Nephron progenitor cell (in vitro differentiated cells): ENCODE measurements around the gene ABCB11.

Experiments
- DNase-seq: peaks from one replicate; pipeline ENCODE4 v3.0.0; 2021
- H3K27ac Mint-ChIP-seq: 2 replicates; pipeline ENCODE4 v1.8.0; 2021; ENCODE audit warnings: mild to moderate bottlenecking, moderate library complexity, mixed read lengths
- H3K27me3 Mint-ChIP-seq: 2 replicates; pipeline ENCODE4 v1.8.0; 2021; ENCODE audit warnings: mild to moderate bottlenecking, low read depth, mixed read lengths; ENCODE audit not compliant: poor library complexity
- H3K36me3 Mint-ChIP-seq: 2 replicates; pipeline ENCODE4 v1.8.0; 2021; ENCODE audit warnings: low read depth, mixed read lengths
- H3K4me1 Mint-ChIP-seq: 2 replicates; pipeline ENCODE4 v1.8.0; 2021; ENCODE audit warnings: mixed read lengths
- H3K4me3 Mint-ChIP-seq: 2 replicates; pipeline ENCODE4 v1.8.0; 2021; ENCODE audit warnings: mild to moderate bottlenecking, moderate library complexity, mixed read lengths
- H3K9me3 Mint-ChIP-seq: 2 replicates; pipeline ENCODE4 v1.8.0; 2021; ENCODE audit warnings: mild to moderate bottlenecking, moderate library complexity, mixed read lengths
- TF ChIP-seq, protein P1 (sequence below): fragments of 200-600 bp; sonication (generic); IDR thresholded peaks from 2 replicates; pipeline ENCODE4 v1.5.0; 2021; ENCODE audit warnings: antibody characterized with exemption

The ABCB11 gene

DNA sequence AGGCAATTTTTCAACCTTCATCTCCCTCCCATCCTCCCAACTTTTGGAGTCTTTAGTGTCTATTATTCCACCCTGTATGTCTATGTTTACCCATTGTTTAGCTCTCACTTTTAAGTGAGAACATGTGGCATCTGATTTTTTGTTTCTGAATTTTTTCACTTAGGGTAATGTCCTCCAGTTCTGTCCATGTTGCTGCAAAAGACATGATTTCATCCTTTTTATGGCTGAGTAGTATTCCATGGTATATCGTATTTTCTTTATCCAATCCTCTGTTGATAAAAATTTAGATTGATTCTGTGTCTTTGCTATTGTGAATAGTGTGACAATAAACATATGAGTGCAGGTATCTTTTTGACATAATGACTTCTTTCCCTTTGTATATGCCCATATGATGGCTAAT is 81.8 kb downstream of the ABCB11 start:
- Mint-ChIP-seq H3K36me3 (peaks cover 19% of the 10 kb centered on the region), H3K9me3 (peaks cover 38% of the 10 kb centered on the region), H3K27me3 (no peaks in the 10 kb centered on the region), H3K27ac (no peak overlapping the region), H3K4me3 (no peak overlapping the region), H3K4me1 (no peaks in the 10 kb centered on the region)
- TF ChIP-seq, protein P1, sequence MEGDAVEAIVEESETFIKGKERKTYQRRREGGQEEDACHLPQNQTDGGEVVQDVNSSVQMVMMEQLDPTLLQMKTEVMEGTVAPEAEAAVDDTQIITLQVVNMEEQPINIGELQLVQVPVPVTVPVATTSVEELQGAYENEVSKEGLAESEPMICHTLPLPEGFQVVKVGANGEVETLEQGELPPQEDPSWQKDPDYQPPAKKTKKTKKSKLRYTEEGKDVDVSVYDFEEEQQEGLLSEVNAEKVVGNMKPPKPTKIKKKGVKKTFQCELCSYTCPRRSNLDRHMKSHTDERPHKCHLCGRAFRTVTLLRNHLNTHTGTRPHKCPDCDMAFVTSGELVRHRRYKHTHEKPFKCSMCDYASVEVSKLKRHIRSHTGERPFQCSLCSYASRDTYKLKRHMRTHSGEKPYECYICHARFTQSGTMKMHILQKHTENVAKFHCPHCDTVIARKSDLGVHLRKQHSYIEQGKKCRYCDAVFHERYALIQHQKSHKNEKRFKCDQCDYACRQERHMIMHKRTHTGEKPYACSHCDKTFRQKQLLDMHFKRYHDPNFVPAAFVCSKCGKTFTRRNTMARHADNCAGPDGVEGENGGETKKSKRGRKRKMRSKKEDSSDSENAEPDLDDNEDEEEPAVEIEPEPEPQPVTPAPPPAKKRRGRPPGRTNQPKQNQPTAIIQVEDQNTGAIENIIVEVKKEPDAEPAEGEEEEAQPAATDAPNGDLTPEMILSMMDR, result no peak
- no peak for DNase-seq

DNA sequence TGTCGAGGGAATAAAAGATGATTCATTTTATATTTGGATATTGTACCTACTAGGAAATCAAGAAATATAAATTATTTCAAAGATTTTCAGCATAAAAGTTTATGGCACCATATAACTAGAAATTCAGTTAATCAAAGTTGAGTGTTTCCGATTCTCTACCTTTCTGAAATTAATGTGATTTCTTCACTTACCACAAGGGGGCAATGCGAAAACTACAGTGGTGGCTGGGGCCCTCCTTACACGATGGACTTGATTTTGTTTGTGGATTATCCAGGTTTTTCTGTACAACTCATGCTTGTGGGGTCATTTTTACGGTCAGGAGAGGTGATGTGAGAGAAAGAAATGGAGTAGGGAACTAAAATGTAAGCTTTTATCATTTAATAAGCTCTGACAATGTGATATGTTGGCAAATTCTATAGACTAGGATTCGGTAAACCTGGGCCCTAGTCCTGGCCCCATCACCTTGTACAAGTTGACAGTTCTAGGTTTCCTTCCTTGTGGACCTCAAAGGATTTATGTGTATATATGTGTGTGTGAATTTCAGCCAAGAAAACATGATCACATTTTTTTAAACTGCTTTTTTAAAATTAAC is 82.4 kb downstream of the ABCB11 start:
- Mint-ChIP-seq H3K4me1 (no peaks in the 10 kb centered on the region), H3K27me3 (peaks cover 4% of the 10 kb centered on the region)
- DNase-seq, result peak; percentile 6

DNA sequence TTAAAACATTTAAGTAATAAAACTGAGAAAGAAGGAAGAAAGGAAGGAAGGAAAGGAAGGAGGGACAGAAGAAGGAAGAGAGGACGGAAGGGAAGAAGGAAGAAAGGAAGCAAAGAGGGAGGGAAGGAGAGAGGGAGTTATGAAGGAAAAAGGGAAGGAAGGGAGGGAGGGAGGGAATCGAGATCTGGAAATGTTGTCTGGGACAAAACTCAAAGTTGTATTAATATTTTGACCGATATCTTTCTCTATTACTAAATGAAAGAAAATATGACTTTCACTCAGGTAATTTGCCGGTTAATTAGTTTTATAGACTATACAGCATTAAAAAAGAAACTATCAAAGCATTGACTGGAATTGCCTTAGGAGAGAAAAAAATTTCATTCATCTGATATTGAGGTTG is 85.6 kb downstream of the ABCB11 start:
- peaks cover 7% of the 10 kb centered on the region for H3K27me3 Mint-ChIP-seq
- no peak for DNase-seq
- no peak overlapping the region for H3K27ac Mint-ChIP-seq
- TF ChIP-seq, protein P1, result no peak
- H3K4me3 Mint-ChIP-seq, result no peak overlapping the region
- H3K9me3 Mint-ChIP-seq, result peaks cover 10% of the 10 kb centered on the region
- no peaks in the 10 kb centered on the region for H3K4me1 Mint-ChIP-seq
- no peaks in the 10 kb centered on the region for H3K36me3 Mint-ChIP-seq

More for the DNA sequence above, 82.4 kb downstream of the ABCB11 start:
- Mint-ChIP-seq H3K4me3 (no peak overlapping the region), H3K9me3 (peaks cover 32% of the 10 kb centered on the region), H3K27ac (no peak overlapping the region), H3K36me3 (peaks cover 15% of the 10 kb centered on the region)
- TF ChIP-seq, protein P1, result peak; percentile 52

DNA sequence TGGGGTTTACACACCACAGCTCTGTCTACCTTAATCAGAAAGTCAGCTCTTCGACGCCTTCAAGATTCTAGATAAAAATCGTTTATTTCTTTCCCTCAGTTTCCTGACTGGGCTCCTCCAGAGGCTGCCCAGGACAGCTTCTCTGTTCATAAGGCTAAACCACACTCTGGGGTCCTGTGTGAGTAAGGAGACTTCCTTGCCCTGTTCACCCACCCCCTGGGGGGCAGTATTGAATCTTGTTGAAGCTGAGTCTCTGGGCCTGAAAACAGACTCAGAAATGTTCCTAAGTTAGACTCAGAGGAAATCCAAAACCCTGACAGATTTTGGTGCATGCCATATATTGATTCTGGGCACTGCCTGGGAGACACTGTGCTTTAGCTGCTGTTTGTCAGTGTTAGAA is 87.1 kb downstream of the ABCB11 start:
- H3K27ac Mint-ChIP-seq, result no peak overlapping the region
- H3K4me1 Mint-ChIP-seq, result no peaks in the 10 kb centered on the region
- TF ChIP-seq, protein P1, result no peak
- no peaks in the 10 kb centered on the region for H3K36me3 Mint-ChIP-seq
- peaks cover 7% of the 10 kb centered on the region for H3K27me3 Mint-ChIP-seq
- peak; percentile 5 for DNase-seq
- H3K9me3 Mint-ChIP-seq, result peaks cover 3% of the 10 kb centered on the region
- H3K4me3 Mint-ChIP-seq, result no peak overlapping the region

DNA sequence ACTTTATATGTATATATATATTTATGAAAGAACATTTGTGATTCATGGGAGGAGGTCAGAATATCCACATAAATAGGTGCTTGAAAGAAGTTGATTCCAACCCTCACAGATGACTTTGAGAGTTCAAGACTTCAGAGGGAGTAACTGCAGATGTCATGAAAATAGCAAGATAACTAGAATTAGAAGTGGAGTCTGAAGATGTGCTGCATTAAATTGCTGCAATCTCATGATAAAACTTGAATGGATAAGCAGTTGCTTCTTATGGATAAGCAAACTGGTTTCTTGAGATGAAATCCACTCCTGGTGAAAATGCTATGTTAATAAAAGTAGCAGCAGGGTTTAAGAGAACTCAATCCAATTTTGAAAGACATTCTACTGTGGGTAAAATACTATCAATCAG is 89.8 kb downstream of the ABCB11 start:
- TF ChIP-seq, protein P1, result no peak
- Mint-ChIP-seq H3K4me3 (no peak overlapping the region), H3K36me3 (no peaks in the 10 kb centered on the region), H3K27ac (no peak overlapping the region), H3K4me1 (no peaks in the 10 kb centered on the region), H3K9me3 (no peaks in the 10 kb centered on the region), H3K27me3 (peaks cover 7% of the 10 kb centered on the region)
- DNase-seq, result no peak

DNA sequence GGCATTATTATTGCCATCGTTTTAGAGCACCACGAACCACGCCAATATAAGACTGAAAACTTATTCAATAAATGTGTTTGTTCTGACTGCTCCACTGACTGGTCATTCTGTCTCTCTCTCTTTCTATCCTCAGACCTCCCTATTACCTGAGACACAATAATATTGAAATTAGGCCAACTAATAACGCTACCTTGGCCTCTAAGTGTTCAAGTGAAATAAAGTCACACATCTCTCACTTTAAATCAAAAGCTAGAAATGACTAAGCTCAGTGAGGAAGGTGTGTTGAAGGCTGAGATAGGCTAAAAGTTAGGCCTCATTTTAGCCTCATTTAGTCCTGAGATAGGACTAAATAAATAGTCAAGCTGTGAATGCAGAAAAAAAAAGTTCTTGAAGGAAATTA is 91.2 kb downstream of the ABCB11 start:
- Mint-ChIP-seq H3K27me3 (peaks cover 7% of the 10 kb centered on the region), H3K4me3 (no peak overlapping the region), H3K9me3 (no peaks in the 10 kb centered on the region), H3K4me1 (no peaks in the 10 kb centered on the region), H3K27ac (no peak overlapping the region), H3K36me3 (no peaks in the 10 kb centered on the region)
- no peak for DNase-seq
- TF ChIP-seq, protein P1, result no peak
